Upper lobe of left lung (tissue), 6 donors: Measurements from ENCODE around the gene WASHC4. TPM values are rescaled to one million over a fixed set of nuclear protein-coding genes. Genes with fewer than 3 reads are reported as not detected.

Source experiments
- ATAC-seq, 2 donors: fragments of 200-7000 bp; cut with Tn5 transposase; one replicate each; pipeline ENCODE4 v1.9.1; 2022; ENCODE audit warnings: mild to moderate bottlenecking in 2 of 2, moderate library complexity in 2 of 2; ENCODE audit not compliant: low FRiP score in 2 of 2
- DNase-seq, 2 donors: peaks; one replicate each; pipeline ENCODE4 v3.0.0-alpha.2; 2019 to 2020
- H3K27ac ChIP-seq, 4 donors: fragments of 200-600 bp; sonication (generic); one replicate each; pipeline ENCODE4 v1.5.1; 2016 to 2019
- H3K27me3 ChIP-seq, 4 donors: fragments of 200-600 bp; sonication (generic); one replicate each; pipeline ENCODE4 v1.5.1; 2017 to 2019
- H3K36me3 ChIP-seq, 4 donors: fragments of 200-600 bp; sonication (generic); one replicate each; pipeline ENCODE4 v1.5.1; 2016 to 2019
- H3K4me1 ChIP-seq, 4 donors: fragments of 200-600 bp; sonication (generic); one replicate each; pipeline ENCODE4 v1.5.1; 2018 to 2019
- H3K4me3 ChIP-seq, 4 donors: fragments of 200-600 bp; sonication (generic); one replicate each; pipeline ENCODE4 v1.5.1; 2017 to 2019; ENCODE audit warnings: mild to moderate bottlenecking in 2 of 4, moderate library complexity in 1 of 4
- H3K9me3 ChIP-seq, 4 donors: fragments of 200-600 bp; sonication (generic); one replicate each; pipeline ENCODE4 v1.5.1; 2018 to 2019
- CTCF ChIP-seq, 6 experiments: fragments of 450-650 bp in 4 of 6; fragments of 200-600 bp in 2 of 6; sonication (generic) in 2 of 6; IDR thresholded peaks; one replicate each; pipeline ENCODE4 v1.5.1; 2016 to 2019; ENCODE audit warnings: antibody characterized with exemption in 6 of 6
- EP300 ChIP-seq, 4 donors: sonication (generic); formaldehyde crosslinking; IDR thresholded peaks; one replicate each; pipeline ENCODE4 v1.5.1; 2017; ENCODE audit warnings: antibody characterized with exemption in 4 of 4, control low read depth in 2 of 4
- POLR2A ChIP-seq, 4 donors: fragments of 450-650 bp; IDR thresholded peaks; one replicate each; pipeline ENCODE4 v1.5.1; 2016 to 2017; ENCODE audit warnings: antibody characterized with exemption in 4 of 4, mild to moderate bottlenecking in 2 of 4
- POLR2AphosphoS5 ChIP-seq, 2 donors: sonication (generic); formaldehyde crosslinking; IDR thresholded peaks; one replicate each; pipeline ENCODE4 v1.5.1; 2017; ENCODE audit warnings: antibody characterized with exemption in 2 of 2
- WGBS, 2 donors: methylation state at CpG; one replicate each; pipeline ENCODE4 v1.1.5; 2017 to 2018; 5-methylcytosine and 5-hydroxymethylcytosine counted together
- total RNA-seq, 6 donors: library from RNA; depleted of rRNA in 4 of 6; stranded (reverse); fragments of >200 nt in 4 of 6; gene quantifications; one replicate each; pipeline versions ENCODE4 v1.1.0 to v1.2.1, GENCODE V29; 2016 to 2021
- donor health status: DM: no; HTN: no; CAD: no; lungs with moderate emphysema.
- donor health status: DM: no; HTN: yes; CAD: no; lungs with severe emphysema.

Gene WASHC4
- total RNA-seq, 6 donors from 2014 or later = 32.5 to 114 (median 69.6) TPM

GRCh38 chr12:105100207-105100985 lies 7.1 kb upstream of the WASHC4 start:
- DNase-seq (no peak), ATAC-seq (peak in 1 of 2 donors; percentile 71)
- no peaks in the 10 kb centered on the region for H3K36me3 ChIP-seq
- no peaks in the 10 kb centered on the region for H3K27me3 ChIP-seq
- 82 to 86% methylated on average over 6 to 7 of the region's 7 CpGs for WGBS, 2 donors
- H3K4me1 ChIP-seq = no peaks in the 10 kb centered on the region
- TF ChIP-seq EP300 (IDR thresholded peaks at IDR 0.05) (no peak), POLR2AphosphoS5 (IDR thresholded peaks at IDR 0.05) (no peak), POLR2A (IDR thresholded peaks at IDR 0.05) (no peak), CTCF (IDR thresholded peaks at IDR 0.05) (no peak)
- no peak overlapping the region for H3K27ac ChIP-seq
- H3K9me3 ChIP-seq = peaks cover 0 to 6% (median 3%) of the 10 kb centered on the region in 4 donors
- no peak overlapping the region for H3K4me3 ChIP-seq

- Histone ChIP-seq H3K27me3 (no peaks in the 10 kb centered on the region), H3K27ac (no peak overlapping the region), H3K9me3 (no peaks in the 10 kb centered on the region), H3K4me1 (no peaks in the 10 kb centered on the region), H3K36me3 (no peaks in the 10 kb centered on the region), H3K4me3 (no peak overlapping the region)
- TF ChIP-seq CTCF (IDR thresholded peaks at IDR 0.05) (no peak), POLR2AphosphoS5 (IDR thresholded peaks at IDR 0.05) (no peak), POLR2A (IDR thresholded peaks at IDR 0.05) (no peak), EP300 (IDR thresholded peaks at IDR 0.05) (no peak)
- DNase-seq (no peak), ATAC-seq (peak in 1 of 2 donors; percentile 24)
These were observed 6.5 kb upstream of the WASHC4 start for GRCh38 chr12:105100998-105101397.

- Histone ChIP-seq H3K27me3 (no peaks in the 10 kb centered on the region), H3K4me3 (no peak overlapping the region), H3K4me1 (peaks cover 0 to 5% (median 2%) of the 10 kb centered on the region in 4 donors), H3K9me3 (no peaks in the 10 kb centered on the region), H3K36me3 (no peaks in the 10 kb centered on the region), H3K27ac (no peak overlapping the region)
- ATAC-seq (no peak), DNase-seq (no peak)
- TF ChIP-seq POLR2A (IDR thresholded peaks at IDR 0.05) = no peak
- no peak for TF ChIP-seq EP300 (IDR thresholded peaks at IDR 0.05)
- TF ChIP-seq CTCF (IDR thresholded peaks at IDR 0.05) = no peak
- no peak for TF ChIP-seq POLR2AphosphoS5 (IDR thresholded peaks at IDR 0.05)
These were observed 4.9 kb upstream of the WASHC4 start for GRCh38 chr12:105102673-105103072.

GRCh38 chr12:105104762-105105161 lies 2.8 kb upstream of the WASHC4 start:
- ATAC-seq (no peak), DNase-seq (no peak)
- TF ChIP-seq CTCF (IDR thresholded peaks at IDR 0.05) (no peak), POLR2A (IDR thresholded peaks at IDR 0.05) (no peak), POLR2AphosphoS5 (IDR thresholded peaks at IDR 0.05) (no peak), EP300 (IDR thresholded peaks at IDR 0.05) (no peak)
- no peak overlapping the region for H3K27ac ChIP-seq
- H3K36me3 ChIP-seq = no peaks in the 10 kb centered on the region
- H3K27me3 ChIP-seq = no peaks in the 10 kb centered on the region
- H3K4me3 ChIP-seq = no peak overlapping the region
- 78 to 94% methylated on average over 1 of the region's 1 CpG for WGBS, 2 donors
- peaks cover 3 to 18% (median 14%) of the 10 kb centered on the region in 4 donors for H3K4me1 ChIP-seq
- no peaks in the 10 kb centered on the region for H3K9me3 ChIP-seq

GRCh38 chr12:105106621-105107020 lies 910 bp upstream of the WASHC4 start:
- DNase-seq (no peak), ATAC-seq (no peak)
- WGBS, 2 donors = 43 to 50% methylated on average over 7 of the region's 7 CpGs
- Histone ChIP-seq H3K36me3 (peaks cover 0 to 1% (median 0%) of the 10 kb centered on the region in 4 donors), H3K27me3 (no peaks in the 10 kb centered on the region), H3K9me3 (no peaks in the 10 kb centered on the region), H3K4me1 (peaks cover 19 to 36% (median 28%) of the 10 kb centered on the region in 4 donors), H3K4me3 (peak overlapping the region in 3 of 4 donors; percentile 86 to 97 (median 88)), H3K27ac (peak overlapping the region in 1 of 4 donors; percentile 95)
- TF ChIP-seq POLR2AphosphoS5 (IDR thresholded peaks at IDR 0.05) (no peak), EP300 (IDR thresholded peaks at IDR 0.05) (no peak), POLR2A (IDR thresholded peaks at IDR 0.05) (no peak), CTCF (IDR thresholded peaks at IDR 0.05) (no peak)
